GM19351 (cell line): ENCODE measurements around the gene AOPEP.

Experiments
- ATAC-seq: cut with Tn5 transposase; IDR thresholded peaks from one replicate; pipeline ENCODE4 v1.9.1; 2021; ENCODE audit warnings: mild to moderate bottlenecking, moderate library complexity; ENCODE audit not compliant: unreplicated experiment

The AOPEP gene

DNA sequence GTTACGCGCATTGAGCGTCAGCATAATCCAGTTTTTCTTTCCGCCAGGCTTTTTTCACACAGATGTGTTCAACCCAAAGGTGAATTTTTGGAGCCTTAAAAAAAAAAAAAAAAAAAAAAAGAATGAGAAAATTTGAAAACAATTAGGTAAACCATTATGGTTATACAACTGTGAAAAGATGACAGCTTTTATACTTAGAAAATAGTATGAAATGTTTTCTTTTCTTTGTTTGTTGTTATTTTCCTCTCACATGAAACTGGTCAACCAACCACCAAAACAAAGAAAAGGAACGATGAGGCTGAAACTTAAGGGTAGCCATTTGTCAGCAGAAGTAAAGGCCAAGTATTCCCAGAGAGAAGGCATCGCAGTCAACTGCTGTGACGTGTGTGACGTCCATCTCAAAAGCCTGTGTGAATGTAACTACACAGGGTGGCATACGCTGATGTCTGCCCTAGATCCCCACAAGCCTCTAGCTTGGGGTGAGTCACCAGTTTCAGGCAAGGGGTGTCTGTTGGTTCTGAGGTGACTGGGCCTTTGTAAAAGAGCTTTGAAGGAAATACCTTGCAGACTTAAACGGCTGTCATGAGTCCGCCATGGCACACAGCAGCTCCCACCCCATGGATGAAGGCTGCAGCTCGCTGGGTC lies 182.9 kb downstream of the AOPEP start:
- no peak for ATAC-seq

DNA sequence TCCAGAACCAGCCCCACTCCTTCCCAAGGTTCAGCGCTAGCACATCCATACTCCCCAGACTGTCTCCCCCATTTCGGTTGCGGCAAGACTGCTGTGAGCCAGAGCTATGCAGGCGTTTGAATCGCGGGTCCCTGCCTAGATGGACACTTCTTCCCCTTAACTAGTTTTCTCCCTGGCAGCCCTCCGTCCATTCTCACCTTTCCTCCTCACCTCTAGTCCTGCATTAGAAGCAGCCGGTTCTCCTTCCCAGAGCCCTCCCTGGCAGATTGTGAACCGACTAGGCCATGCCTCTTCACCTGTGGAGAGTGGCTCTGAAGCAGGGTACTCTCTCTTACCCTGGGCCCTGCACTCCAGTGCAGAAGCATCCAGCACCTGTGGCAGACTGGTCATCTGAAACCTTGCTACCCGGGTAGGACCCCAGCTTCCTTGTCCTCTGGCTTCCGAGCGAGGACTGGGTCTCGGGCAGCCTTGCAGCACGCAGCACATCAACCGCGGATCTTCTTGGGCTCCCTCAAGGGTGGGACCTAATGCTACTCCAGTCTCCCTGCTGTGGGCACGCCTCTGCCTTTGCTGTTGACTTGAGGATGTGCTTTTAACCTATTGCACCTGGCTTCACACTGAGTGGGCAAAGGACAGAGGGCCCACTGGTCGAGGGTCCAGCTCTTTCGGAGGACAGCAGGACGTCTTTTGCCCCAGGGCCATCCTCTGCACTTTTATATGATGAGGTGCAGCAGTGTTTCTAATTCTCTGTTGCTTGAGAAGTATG lies 183.6 kb downstream of the AOPEP start:
- ATAC-seq: no peak

DNA sequence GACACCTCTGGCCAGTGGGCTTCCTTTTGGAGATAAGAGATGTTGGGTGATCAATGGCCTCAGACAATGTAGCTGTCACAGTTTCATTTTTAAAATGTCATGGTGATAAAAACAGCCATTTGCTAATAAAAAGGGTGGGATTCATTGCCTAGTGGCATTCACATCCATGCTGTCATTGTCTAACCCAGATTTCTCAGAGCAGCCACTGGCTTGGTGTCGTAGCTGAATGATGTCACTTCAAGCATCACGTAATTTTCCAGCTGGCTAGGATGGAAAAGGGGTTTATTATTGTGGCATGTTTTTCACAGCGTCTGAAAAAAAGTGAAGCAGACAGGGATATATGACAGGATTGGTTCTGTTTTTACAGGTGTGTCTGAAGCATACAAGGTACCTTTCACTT lies 184.7 kb downstream of the AOPEP start:
- ATAC-seq: no peak

DNA sequence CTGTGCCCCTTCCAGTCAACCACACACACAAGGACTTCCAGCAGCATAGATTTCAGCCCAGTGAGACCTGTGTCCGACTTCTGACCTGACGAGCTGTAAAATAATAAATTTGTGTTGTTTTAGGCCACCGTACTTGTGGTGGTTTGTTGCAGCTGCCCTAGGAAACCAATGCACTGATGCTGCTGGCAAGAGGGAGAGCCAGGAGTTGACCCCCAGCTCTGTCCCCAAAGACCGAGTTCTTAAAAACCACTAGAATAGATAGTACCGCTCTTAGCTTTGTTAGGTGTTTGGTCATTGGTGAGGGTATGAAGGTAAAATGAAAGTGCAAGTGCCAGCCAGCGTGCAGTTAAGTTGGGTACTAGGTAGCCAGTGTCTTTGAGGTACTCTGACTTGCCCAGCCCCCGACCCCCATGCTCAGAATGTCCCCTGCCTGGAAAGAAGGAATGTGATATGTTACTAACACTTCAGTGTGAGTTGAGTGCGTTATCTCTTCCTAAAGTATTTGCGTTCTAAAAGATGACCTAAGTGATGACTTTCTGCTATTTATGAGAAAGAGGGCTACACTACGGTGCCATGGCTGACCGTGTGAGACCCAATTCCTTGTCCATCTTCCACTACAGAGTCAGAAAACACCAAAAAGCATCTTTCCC lies 185.6 kb downstream of the AOPEP start:
- no peak for ATAC-seq

DNA sequence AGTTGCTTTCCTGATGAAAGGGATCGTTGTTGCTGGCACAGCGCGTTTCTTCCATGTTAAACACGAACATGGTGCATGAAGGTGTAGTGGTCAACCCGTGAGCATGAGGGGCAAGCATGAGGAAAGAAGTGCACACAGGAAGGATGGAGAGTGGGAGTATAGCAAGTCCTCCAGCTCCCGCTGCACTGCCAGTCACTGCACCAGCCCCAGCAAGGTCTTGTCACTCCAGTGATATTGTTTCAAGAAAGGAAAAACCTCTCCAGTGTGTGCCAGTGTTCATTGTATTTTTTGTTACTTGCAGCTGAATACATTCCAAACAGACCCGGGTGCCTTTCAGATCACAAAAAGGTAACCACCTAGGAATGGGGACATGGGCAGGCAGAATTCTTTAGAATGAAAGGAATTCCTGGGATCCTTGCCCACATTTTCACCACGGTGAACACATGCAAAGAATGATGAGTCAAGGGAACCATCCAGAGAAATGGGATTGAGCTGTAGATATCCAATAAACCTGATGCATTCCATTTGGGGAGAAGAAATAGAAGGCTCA lies 186.3 kb downstream of the AOPEP start:
- ATAC-seq: no peak

DNA sequence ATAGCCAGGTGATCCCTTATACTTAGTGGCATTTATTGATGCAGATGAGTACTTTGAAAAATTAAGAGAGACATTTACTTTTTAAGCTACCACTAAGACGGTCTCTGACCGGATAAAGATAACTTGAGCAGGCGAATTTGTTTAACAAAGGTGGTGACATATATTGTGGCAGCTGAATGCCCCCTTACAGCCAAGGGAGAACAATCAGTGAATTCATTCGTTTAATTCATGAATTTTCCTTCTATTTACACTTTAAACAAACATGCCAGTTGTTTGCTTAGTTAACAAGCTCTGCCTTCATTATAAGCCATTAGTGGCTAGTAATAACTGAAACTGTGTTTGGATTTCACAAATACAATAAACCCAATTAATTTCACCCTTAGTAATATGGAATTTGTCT lies 187.1 kb downstream of the AOPEP start:
- no peak for ATAC-seq

DNA sequence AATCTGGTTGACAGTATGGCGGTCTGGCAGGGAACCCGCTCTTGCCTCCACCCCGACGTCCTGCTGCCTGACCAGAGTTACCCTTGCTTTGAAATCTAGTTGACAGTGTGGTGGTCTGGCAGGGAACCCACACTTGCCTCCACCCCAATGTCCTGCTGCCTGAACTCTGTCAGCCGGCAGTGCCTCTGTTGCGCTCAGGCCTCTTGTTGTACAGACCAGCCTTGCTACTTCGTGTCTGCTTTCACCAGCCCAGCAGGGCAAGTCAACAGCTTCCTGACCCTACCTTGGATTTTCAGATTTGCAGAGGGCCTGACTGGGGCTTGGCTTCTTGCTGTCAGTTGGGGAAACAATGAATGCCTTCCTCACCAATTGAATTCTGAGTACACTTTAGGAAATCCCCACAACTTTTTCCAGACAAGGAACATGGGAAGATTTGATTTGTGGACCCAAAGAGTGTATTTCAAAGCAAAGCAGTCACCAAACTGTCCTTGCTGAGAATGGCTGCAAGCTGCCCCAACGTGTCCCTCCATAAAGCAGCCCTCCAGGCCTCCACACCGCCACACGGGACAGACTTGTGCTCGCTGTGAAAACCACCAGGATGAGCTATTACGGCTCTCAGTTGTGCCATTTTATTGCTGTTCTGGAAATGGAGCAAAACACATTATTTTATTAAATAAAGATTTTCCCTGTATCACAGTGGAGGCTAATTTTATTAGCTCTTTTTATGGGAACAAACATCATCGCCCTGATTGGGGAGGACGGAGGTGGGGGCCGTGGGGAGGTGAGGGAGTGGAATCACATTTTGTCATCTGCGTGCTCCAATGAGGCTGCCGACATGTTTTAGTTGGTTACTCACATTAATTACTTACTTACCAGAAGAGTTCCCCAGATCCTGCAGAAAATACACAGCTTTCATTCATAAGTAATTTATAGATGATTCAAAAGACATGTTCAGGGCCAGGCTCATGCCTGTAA lies 189.3 kb downstream of the AOPEP start:
- no peak for ATAC-seq

DNA sequence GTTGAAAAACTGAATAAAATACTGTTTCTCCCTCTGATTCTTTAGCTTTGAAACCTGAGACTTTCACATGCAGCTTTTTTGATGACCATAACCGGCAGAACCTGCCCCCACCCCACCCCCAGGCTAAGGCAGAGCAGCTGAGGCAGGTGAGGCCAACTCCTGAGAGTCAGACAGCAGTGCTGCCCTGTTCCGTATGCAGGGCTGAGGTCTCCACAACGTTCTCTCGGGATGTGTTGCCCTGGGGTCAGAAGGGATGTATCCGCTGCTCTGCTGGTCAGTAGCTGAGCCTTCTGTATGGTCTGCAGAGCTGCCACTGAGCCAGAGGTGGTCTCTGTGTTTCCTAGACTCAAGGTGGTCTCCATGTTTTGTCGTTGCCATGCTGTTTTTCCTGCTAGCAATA lies 190.5 kb downstream of the AOPEP start:
- no peak for ATAC-seq

DNA sequence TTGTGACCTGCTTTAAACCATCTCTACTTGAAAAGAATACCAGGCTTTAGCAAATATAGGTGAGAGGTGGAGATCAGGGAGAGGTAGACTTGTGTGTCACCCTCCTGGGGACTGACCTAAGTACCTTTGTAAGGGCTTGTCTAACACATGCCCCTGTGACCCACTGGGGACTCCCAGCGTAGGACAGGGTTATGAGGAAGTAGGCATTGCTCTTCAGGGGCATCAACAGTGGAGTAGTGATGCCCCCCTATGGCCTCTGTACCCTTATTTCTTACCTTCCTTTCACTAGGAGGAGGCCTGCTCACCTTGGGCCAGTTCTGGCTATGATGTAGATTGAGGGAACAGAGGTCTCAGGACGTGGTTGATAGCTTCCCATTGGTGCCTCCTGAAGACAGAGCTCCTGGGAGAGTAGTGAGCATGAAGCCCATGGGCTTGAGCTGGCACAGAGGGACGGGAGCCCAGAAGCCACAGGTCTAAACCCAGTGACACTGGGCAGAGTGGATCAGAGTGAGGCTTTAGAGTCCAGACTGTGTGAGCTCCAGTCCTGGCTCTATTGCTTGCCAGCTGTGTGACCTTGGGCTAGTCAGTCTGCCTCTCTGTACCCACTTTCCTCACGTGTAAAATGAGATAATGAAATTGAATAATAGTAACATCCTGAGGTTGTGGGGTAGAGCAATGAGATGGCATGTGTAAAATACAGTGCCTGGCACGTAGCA lies 191.7 kb downstream of the AOPEP start:
- ATAC-seq: peak; percentile 60

DNA sequence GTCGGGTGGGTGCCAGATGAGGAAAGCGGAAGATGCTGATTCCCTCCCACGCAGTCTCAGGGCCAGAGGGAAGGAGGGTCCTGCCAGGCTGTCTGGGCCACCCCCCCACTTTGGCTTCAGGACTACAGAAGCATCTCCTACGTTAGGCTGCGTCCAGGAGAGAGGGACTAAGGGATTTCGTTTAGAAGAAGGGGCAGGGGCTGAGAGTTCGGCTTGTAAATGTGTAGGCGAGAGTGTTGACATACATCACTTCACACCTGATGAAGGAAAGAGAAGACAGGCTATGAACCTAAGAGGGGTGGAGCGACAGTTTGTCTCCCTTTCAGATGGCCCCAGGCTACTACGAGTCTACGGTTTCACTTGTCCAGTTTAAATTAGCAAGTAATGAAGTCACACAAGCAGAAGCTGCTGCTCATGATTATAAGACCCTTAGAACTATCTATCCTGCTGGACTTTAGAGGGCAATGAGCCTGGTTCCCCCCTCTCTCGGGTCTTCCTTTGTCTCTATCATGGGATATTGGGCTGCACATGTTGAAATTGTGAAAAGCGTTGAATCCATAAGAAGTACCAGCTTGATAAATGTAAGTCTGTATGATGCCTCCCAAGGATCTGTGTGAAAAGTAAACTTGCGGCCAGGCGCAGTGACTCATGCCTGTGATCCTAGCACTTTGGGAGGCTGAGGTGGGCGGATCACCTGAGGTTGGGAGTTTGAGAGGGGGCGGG lies 193.0 kb downstream of the AOPEP start:
- no peak for ATAC-seq

DNA sequence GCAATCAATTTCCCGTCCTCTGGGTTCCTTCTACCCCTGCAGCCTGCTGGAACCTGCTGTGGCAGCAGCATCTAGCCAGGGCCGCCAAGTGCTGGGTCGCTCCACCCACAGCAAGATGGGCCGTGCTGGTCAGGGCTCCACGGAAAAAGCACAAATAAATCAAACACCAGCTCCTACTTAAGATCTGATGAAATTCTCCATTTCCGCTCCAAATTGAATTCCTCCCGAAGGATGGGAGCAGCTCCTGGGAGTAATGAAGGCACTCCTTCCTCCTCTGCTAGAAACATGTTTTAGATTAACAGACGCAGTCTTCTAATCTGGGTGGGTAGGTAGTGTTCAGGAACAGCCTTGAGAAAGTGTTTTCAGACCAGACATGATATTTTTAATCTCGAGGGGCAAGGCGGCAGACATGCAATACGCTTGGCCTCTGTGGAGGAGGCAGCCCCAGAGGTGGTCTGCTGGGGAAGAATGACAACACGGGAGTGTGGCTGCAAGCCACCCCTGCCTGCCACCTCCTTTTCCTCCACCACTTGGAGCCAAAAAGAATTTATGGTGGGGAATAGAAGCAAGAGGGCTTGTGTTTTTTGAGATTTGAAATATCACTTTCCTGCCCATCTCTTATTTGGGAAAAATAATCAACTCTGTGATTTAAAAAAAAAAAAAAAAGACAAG lies 194.1 kb downstream of the AOPEP start:
- ATAC-seq: no peak

DNA sequence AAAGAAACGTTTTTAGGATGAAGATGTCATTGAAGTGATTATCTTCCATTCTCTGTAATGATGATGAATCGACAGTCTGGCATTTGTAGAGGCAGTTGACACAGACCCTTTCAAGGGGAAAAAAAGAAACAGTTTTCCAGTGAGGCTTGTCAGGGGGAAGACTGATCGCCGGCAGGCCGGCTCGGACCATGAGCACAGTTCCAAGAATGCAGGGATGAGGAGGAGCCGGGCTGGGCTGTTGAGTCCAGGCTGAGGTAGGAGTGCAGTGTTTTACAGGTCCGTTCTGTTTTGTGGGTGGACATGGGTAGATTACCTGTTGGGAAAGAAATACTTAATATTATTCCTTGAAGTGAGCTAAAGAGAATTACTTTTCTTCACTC lies 194.6 kb downstream of the AOPEP start:
- no peak for ATAC-seq

DNA sequence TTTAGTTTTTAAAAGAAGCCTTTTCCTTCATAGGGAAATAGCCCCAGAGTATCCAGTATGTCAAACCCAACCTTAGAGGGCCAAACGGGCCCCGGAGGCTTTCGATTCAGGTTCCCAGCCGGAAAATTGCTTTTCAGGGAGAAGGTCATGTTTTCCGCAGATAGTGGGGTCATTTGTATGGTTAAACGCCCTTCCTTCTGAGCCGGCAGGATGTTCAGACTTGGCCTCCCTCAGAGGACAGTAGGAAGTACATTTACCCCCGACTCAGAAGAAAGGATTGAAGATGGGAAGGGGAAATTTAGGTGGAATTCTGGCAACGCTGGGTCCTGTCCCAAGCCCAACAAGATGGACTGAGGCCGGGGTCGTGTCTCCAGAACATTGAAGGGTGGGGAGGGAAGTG lies 195.2 kb downstream of the AOPEP start:
- no peak for ATAC-seq

DNA sequence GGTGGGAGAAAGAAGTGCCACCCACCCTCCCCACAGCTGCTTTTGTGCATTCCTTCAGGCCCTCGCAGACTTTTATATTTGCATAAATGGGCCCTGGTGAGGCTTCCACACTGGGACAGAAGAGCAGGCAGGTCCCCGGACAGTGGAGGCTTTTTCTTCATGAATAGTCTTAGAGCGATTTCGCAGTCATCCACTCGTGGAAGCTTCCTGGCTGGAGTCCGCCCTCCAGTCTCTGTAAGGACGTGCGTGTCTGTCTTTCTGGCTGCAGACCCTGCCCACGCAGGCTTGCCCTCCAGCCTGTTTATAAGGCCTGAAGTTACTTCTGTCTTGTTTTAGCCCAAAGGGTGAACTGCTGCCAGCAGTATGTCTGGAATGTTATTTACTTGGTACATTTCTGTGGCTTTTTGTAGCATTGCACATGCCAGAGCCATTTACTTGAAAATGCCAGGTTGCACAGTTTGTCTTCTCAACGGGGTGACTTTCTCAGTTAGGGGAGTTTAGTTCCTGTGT lies 195.7 kb downstream of the AOPEP start:
- ATAC-seq: no peak

DNA sequence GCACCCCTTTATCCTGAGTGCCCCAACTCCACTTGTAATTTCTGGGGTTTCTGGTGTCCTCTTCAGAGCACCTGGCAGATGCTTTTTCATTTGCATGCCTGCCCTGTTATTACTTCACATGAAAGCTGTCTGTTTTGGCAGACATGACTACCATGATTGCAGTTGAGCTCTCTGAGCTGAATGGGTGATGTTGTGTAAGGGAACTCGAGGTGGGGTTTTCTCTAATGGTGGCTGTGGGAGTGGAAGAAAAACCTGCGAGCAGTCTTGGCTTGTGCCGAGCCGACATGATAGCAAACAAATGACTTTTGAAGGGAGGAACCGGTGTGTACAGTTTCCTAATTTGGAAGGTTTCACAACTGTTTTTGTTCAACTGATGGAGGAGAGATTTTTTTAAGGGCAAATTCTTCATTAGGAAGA lies 196.2 kb downstream of the AOPEP start:
- ATAC-seq: no peak

DNA sequence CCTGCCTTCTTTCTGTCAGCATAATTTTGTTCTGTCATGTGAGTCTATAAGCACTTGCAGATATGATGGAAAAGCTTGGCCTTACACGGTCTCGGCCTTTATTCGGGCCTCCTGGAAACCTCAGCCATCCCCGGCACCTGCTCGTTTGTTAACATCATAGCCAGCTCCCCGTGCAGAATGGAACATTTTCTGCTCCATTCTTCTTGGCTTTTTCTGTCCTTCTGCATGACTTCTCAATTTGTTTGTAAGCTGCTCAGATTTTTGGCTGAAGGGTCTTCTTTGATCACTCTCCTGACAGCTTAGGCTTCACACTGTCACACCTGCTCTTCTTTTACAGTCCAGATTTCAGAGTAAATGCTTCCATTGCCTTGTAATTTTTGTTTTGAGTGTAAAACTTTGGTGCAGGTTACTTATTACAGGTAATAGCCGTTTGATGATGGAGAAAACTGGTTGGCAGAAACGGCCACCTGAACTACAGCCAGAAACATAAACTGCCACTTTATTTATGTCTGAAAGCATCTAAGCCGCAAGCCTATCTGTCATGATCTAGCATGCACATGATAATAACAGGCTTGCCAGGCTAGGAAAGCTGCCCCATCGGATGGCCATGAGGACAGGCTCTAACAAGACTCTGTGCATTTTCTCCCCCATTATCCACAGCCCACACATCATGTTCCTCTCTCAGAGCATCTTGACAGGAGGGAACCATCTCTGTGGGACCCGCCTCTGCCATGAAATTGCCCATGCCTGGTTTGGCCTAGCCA lies 197.0 kb downstream of the AOPEP start:
- ATAC-seq: no peak

DNA sequence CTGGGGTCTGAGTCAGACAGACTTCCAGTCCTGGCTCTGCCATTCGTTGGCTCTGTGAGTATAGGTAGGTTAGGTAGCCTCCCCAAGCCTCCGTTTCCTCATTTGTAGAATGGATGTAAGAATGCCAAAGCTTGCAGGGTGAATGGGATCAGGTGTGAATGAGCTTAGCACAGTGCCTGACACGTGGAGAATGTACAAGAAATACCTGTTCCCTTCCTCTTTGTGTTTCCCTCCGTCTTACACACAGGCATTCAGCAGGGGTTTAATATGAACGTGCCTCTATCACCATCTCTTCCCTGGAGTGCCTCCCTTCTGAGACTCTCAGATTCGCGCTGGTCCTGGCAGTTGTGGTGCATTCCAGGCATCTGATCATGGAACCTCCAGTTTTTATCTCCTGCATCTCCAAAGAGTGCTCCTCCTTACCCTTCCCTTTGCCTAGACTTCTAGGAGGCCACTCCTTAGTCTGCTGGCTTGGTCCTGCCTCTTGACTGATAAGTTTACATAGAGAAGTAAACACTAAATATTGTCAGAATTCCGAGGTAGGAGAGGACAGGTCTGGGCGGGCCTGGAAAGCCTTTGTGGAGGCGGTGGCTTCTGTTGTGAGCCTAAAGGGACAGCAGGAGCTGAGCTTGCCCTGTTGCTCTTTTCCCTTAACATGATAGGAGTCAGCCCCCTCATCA lies 199.4 kb downstream of the AOPEP start:
- no peak for ATAC-seq
